ENCODE results near the gene CLEC2D.

DNA sequence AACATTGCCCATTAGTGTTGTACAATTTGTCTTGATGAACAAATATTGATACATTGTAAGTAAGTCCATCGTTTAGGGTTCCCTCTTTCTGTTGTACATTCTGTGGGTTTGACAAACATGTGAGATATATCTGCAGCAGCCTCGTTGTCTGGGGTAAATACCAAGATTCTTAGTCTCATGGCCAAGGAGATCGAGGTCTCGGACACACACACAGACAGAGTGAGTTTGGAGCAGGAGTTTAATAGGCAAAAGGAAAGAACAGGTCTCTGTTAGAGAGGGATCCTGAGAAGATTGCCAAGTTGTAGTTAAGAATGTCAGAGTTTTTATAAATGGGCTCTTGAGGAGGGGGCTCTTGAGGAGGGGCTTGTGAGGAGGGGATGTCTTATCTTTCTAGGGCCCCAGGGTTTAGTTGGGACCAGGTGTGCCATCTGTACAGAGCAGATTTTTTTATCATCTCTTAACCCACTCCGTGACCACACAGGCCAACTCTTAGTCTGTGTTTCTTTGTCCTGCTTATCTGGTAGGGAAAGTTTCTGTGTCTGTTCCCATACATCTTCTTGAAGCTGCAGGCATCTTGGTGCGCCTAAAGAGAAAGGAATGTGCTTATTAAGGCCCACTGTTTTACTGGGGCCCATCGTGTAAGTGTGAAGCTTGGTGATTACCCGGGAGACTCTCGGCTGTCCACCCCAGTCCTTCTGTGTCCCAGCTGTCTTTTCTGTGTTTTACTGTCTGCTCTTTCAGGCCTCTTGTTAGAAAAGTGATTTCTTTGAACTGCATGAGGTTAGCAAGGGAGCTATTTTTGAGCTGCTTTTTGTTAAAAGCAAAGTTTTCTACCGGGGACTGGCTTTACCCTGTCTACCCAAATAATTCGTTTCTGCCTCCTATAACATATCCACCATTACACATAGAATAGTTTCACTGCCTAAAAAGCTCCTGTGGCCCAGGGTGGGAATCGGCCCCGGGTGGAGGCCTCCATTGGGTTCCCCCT is 22.4 kb upstream of the CLEC2D start:
- TF ChIP-seq, protein P1, sequence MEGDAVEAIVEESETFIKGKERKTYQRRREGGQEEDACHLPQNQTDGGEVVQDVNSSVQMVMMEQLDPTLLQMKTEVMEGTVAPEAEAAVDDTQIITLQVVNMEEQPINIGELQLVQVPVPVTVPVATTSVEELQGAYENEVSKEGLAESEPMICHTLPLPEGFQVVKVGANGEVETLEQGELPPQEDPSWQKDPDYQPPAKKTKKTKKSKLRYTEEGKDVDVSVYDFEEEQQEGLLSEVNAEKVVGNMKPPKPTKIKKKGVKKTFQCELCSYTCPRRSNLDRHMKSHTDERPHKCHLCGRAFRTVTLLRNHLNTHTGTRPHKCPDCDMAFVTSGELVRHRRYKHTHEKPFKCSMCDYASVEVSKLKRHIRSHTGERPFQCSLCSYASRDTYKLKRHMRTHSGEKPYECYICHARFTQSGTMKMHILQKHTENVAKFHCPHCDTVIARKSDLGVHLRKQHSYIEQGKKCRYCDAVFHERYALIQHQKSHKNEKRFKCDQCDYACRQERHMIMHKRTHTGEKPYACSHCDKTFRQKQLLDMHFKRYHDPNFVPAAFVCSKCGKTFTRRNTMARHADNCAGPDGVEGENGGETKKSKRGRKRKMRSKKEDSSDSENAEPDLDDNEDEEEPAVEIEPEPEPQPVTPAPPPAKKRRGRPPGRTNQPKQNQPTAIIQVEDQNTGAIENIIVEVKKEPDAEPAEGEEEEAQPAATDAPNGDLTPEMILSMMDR (conservative IDR thresholded peaks at IDR 0.05; ENCODE audit: low read length), result no peak
- TF ChIP-seq EZH2phosphoT487 (IDR thresholded peaks at IDR 0.05; ENCODE audit: borderline replicate concordance, low read depth, low read length), result no peak

Data from OCI-LY7 (cell line).